AG04450 (cell line): ENCODE results near the gene UBR1. TPM values are rescaled to one million over a fixed set of nuclear protein-coding genes. Genes with fewer than 3 reads are reported as not detected.

Source experiments
- CTCF ChIA-PET: fragments of 300-600, 350-600 bp; formaldehyde crosslinking; extraction: SDS; loops from one replicate; lab custom pipeline; 2022; ENCODE audit warnings: antibody characterized with exemption, inconsistent platforms; lab: Charles Lee
- POLR2A ChIA-PET: fragments of 350-600 bp; formaldehyde crosslinking; extraction: SDS; loops from one replicate; lab custom pipeline; 2021; ENCODE audit warnings: antibody characterized with exemption, inconsistent platforms; lab: Yijun Ruan, JAX
- DNase-seq: peaks from one replicate; pipeline ENCODE4 v3.0.0-alpha.2; 2011; ENCODE audit warnings: low read depth, low spot score
- H3K27ac ChIP-seq: one replicate; pipeline ENCODE4 v1.5.1; 2012; ENCODE audit warnings: low read depth, low read length, control low read depth
- H3K27me3 ChIP-seq: one replicate; pipeline ENCODE4 v1.6.0; 2012; ENCODE audit warnings: low read length; ENCODE audit not compliant: control insufficient read depth, insufficient read depth
- H3K4me3 ChIP-seq: 2 replicates; pipeline ENCODE4 v1.5.1; 2011; ENCODE audit warnings: mild to moderate bottlenecking, low read depth, low read length, control low read depth
- H3K9me3 ChIP-seq: 2 replicates; pipeline ENCODE4 v1.5.1; 2012; ENCODE audit warnings: low read length; ENCODE audit not compliant: control insufficient read depth, insufficient read depth
- CTCF ChIP-seq: IDR thresholded peaks from 2 replicates; pipeline ENCODE4 v1.5.1; 2011; ENCODE audit warnings: low read depth, low read length, control low read depth, inconsistent platforms
- polyA plus RNA-seq: library from polyadenylated mRNA; depleted of rRNA; stranded (reverse); fragments of >200 nt; gene quantifications from 2 replicates; pipeline ENCODE4 v1.2.3, GENCODE V29; 2011

The UBR1 gene
- polyA plus RNA-seq, 1 experiment: 18.4 TPM

- ChIA-PET POLR2A (no interaction called here), CTCF (interaction anchor here (1.1 kb wide), 1 partner anchor 214 kb away, joined by 3 read pairs; no protein-coding TSS in a partner anchor)
- Histone ChIP-seq H3K4me3 (no peak overlapping the region), H3K27me3 (no peaks in the 10 kb centered on the region), H3K9me3 (no peaks in the 10 kb centered on the region; the same call in 1 of the 2 replicates), H3K27ac (no peak overlapping the region)
- no peak for TF ChIP-seq CTCF
- no peak for DNase-seq
Measured at GRCh38 chr15:43071451-43071850, 34.4 kb downstream of the UBR1 start.

GRCh38 chr15:43070893-43071292, 34.9 kb downstream of the UBR1 start:
- Histone ChIP-seq H3K9me3 (no peaks in the 10 kb centered on the region), H3K27me3 (no peaks in the 10 kb centered on the region), H3K27ac (no peak overlapping the region), H3K4me3 (no peak overlapping the region)
- no peak for TF ChIP-seq CTCF
- no peak for DNase-seq
- ChIA-PET POLR2A (no interaction called here), CTCF (interaction anchor here (0.6 to 1.1 kb wide), 2 partner anchors 215 to 431 kb away, joined by 3 read pairs; no protein-coding TSS in a partner anchor)

- H3K27me3 ChIP-seq: no peaks in the 10 kb centered on the region
- DNase-seq: no peak
- ChIA-PET CTCF (interaction anchor here (0.6 kb wide), 1 partner anchor 430 kb away, joined by 3 read pairs; no protein-coding TSS in a partner anchor), POLR2A (no interaction called here)
- no peak overlapping the region for H3K4me3 ChIP-seq
- H3K27ac ChIP-seq: no peak overlapping the region
- H3K9me3 ChIP-seq: no peaks in the 10 kb centered on the region
- no peak for TF ChIP-seq CTCF
Measured at GRCh38 chr15:43070249-43070648, 35.6 kb downstream of the UBR1 start.

- no peak for TF ChIP-seq CTCF
Measured at GRCh38 chr15:43067717-43068461, 37.9 kb downstream of the UBR1 start.

GRCh38 chr15:43056696-43057095, 49.1 kb downstream of the UBR1 start:
- Histone ChIP-seq H3K27me3 (no peaks in the 10 kb centered on the region), H3K27ac (no peak overlapping the region), H3K9me3 (no peaks in the 10 kb centered on the region), H3K4me3 (no peak overlapping the region)
- CTCF ChIA-PET: no interaction called here
- no peak for DNase-seq
- TF ChIP-seq CTCF: no peak
- POLR2A ChIA-PET: no interaction called here

More at GRCh38 chr15:43067717-43068461, 37.9 kb downstream of the UBR1 start:
- Histone ChIP-seq H3K9me3 (no peaks in the 10 kb centered on the region), H3K27me3 (no peaks in the 10 kb centered on the region), H3K4me3 (no peak overlapping the region), H3K27ac (no peak overlapping the region)
- DNase-seq: no peak
- ChIA-PET POLR2A (interaction anchor here (0.6 to 0.7 kb wide), 2 partner anchors 24 to 77 kb away, joined by 3 to 4 read pairs; no protein-coding TSS in a partner anchor), CTCF (no interaction called here)
